HG03095 (cell line): ENCODE data around the gene SLC38A11.

ENCODE experiments used
- ATAC-seq: cut with Tn5 transposase; IDR thresholded peaks from one replicate; pipeline ENCODE4 v1.9.1; 2021; ENCODE audit warnings: moderate library complexity; ENCODE audit not compliant: unreplicated experiment

Gene SLC38A11

DNA sequence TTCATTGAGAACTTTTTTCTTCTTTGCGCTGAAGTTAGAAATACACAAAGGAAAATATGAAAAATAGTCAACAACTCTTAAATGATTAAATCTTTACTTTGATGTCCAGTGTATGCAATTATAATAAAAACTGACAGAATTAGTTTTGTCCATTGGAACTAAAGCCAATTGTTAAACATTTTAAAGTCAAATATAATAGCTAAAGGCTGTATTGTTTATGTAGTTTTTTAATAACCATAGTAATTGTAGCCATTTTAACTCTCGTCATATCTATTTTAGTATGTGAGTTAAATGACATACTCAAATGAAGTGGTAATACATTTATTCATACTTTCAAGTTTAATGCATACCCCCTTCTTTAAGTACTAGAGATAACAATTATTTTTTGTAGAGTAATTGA is 109.0 kb downstream of the SLC38A11 start:
- no peak for ATAC-seq
